Measurements from ENCODE around the gene PTDSS2. TPM values are rescaled to one million over a fixed set of nuclear protein-coding genes. Genes with fewer than 3 reads are reported as not detected.

PTDSS2 gene
- total and polyA plus RNA-seq, 9 of the 15 experiments (the other 6 are each of a cell fraction or from before 2014, with no cell fraction given) = 0.45 to 53.9 (median 17.2) TPM

- TF ChIP-seq BCLAF1 (IDR thresholded peaks at IDR 0.05; ENCODE audit: borderline replicate concordance in 1 of 2, control insufficient read depth in 1 of 2, low read depth in 2 of 2, low read length in 1 of 2) (no peak), PHB2 (IDR thresholded peaks at IDR 0.05; ENCODE audit: low read depth) (no peak), SIN3A (IDR thresholded peaks at IDR 0.05; ENCODE audit: borderline replicate concordance in 2 of 2, control insufficient read depth in 1 of 2, low read depth in 2 of 2, low read length in 2 of 2) (no peak), XRCC3 (IDR thresholded peaks at IDR 0.05) (no peak), GATAD2A (IDR thresholded peaks at IDR 0.05) (peak; percentile 47; the same call in 1 of the 2 replicates), MED1 (CRISPR knock-in tag; IDR thresholded peaks at IDR 0.05; ENCODE audit: borderline replicate concordance) (no peak), ZNF76 (CRISPR knock-in tag; IDR thresholded peaks at IDR 0.05; ENCODE audit: borderline replicate concordance) (no peak), ESRRA (IDR thresholded peaks at IDR 0.05; ENCODE audit: borderline replicate concordance, low read depth) (peak; percentile 54; the same call in 1 of the 2 replicates), ETS1 (conservative IDR thresholded peaks at IDR 0.05; ENCODE audit: control insufficient read depth, low read depth, low read length) (peak; percentile 58), SP2 (IDR thresholded peaks at IDR 0.05; ENCODE audit: extremely low read depth, low read depth, low read length, poor library complexity, severe bottlenecking) (peak; percentile 91), TAL1 (IDR thresholded peaks at IDR 0.05) (no peak), MTA3 (IDR thresholded peaks at IDR 0.05; ENCODE audit: borderline replicate concordance) (peak; percentile 53; the same call in 1 of the 2 replicates), ZNF79 (CRISPR knock-in tag; IDR thresholded peaks at IDR 0.05; ENCODE audit: low read depth) (no peak), PTRF (tag; IDR thresholded peaks at IDR 0.05) (no peak), ZKSCAN1 (IDR thresholded peaks at IDR 0.05; ENCODE audit: low read depth, low read length) (no peak), PBX2 (CRISPR knock-in tag; IDR thresholded peaks at IDR 0.05; ENCODE audit: low read depth) (peak; percentile 96), PBX2 (tag; conservative IDR thresholded peaks at IDR 0.05; ENCODE audit: low read depth) (peak; percentile 86), CBX8 (IDR thresholded peaks at IDR 0.05; ENCODE audit: borderline replicate concordance, extremely low read depth, low read depth, low read length, poor library complexity, severe bottlenecking) (no peak), SOX6 (IDR thresholded peaks at IDR 0.05) (no peak), BHLHE40 (IDR thresholded peaks at IDR 0.05; ENCODE audit: low read length) (peak; percentile 60)
Observed at GRCh38 chr11:535519-536454, 85.7 kb downstream of the PTDSS2 start, which contains the start of gene HRAS (continued).
